ENCODE measurements around the gene ADCK2.
"Not testable (repeated sequence)": the region's sequence is repeated elsewhere in the genome, so short reads cannot be mapped to it uniquely, and the experiment has no call there.

ADCK2 gene

GRCh38 chr7:140674899-140675701, 2.4 kb downstream of the ADCK2 start:
- no peak for DNase-seq

GRCh38 chr7:140675726-140676125, 3.0 kb downstream of the ADCK2 start:
- DNase-seq, result no peak

GRCh38 chr7:140676306-140676705, 3.6 kb downstream of the ADCK2 start:
- no peak for DNase-seq

GRCh38 chr7:140676956-140677355, 4.2 kb downstream of the ADCK2 start:
- DNase-seq, result not testable (repeated sequence)

- no peak for DNase-seq
Measured at GRCh38 chr7:140677496-140677895, 4.8 kb downstream of the ADCK2 start.

GRCh38 chr7:140678081-140678815, 5.5 kb downstream of the ADCK2 start:
- no peak for DNase-seq

GRCh38 chr7:140678816-140679130, 6.0 kb downstream of the ADCK2 start:
- DNase-seq, result no peak

- DNase-seq, result no peak
Measured at GRCh38 chr7:140679186-140679585, 6.4 kb downstream of the ADCK2 start.

- DNase-seq, result no peak
Measured at GRCh38 chr7:140680886-140681285, 8.1 kb downstream of the ADCK2 start.

- no peak for DNase-seq
Measured at GRCh38 chr7:140681766-140682165, 9.0 kb downstream of the ADCK2 start.

GRCh38 chr7:140683657-140684056, 10.9 kb downstream of the ADCK2 start:
- DNase-seq, result no peak

- DNase-seq, result no peak
Measured at GRCh38 chr7:140684066-140684950, 11.6 kb downstream of the ADCK2 start.

- no peak for DNase-seq
Measured at GRCh38 chr7:140685407-140686087, 12.8 kb downstream of the ADCK2 start.

- DNase-seq, result no peak
Measured at GRCh38 chr7:140686921-140687320, 14.2 kb downstream of the ADCK2 start.

GRCh38 chr7:140688341-140688740, 15.6 kb downstream of the ADCK2 start:
- no peak for DNase-seq

- DNase-seq, result no peak
Measured at GRCh38 chr7:140689199-140690152, 16.7 kb downstream of the ADCK2 start.

- DNase-seq, result no peak
Measured at GRCh38 chr7:140691376-140692045, 18.8 kb downstream of the ADCK2 start.

GRCh38 chr7:140693849-140694248, 21.1 kb downstream of the ADCK2 start:
- not testable (repeated sequence) for DNase-seq

GRCh38 chr7:140694592-140694991, 21.8 kb downstream of the ADCK2 start:
- no peak for DNase-seq

- DNase-seq, result no peak
Measured at GRCh38 chr7:140695381-140695780, 22.6 kb downstream of the ADCK2 start.
